Ovary (tissue), 9 donors: ENCODE data around the gene TRAK1. TPM values are rescaled to one million over a fixed set of nuclear protein-coding genes. Genes with fewer than 3 reads are reported as not detected.

ENCODE experiments used
- DNase-seq, 5 donors: peaks; one replicate each; pipeline ENCODE4 v3.0.0-alpha.2; 2019 to 2020
- H3K27ac ChIP-seq, 2 donors: fragments of 200-600 bp; one replicate each; pipeline versions ENCODE4 v1.5.1 to v1.8.0; 2019 to 2022
- H3K27me3 ChIP-seq: fragments of 200-600 bp; one replicate; pipeline ENCODE4 v1.8.0; 2022
- H3K36me3 ChIP-seq: fragments of 200-600 bp; sonication (generic); one replicate; pipeline ENCODE4 v1.5.1; 2019
- H3K4me1 ChIP-seq: one replicate; pipeline ENCODE4 v1.8.1; 2013; ENCODE audit warnings: mild to moderate bottlenecking, moderate library complexity; ENCODE audit not compliant: insufficient read depth
- H3K4me3 ChIP-seq: fragments of 200-600 bp; sonication (generic); one replicate; pipeline ENCODE4 v1.5.1; 2017
- H3K9me3 ChIP-seq, 2 donors: fragments of 200-600 bp in 1 of 2; sonication (generic) in 1 of 2; one replicate each; pipeline versions ENCODE4 v1.5.1 to v1.8.1; 2013 to 2019; ENCODE audit warnings: mild to moderate bottlenecking in 1 of 2, moderate library complexity in 1 of 2
- CTCF ChIP-seq, 3 donors: fragments of 450-650 bp in 2 of 3; fragments of 200-600 bp in 1 of 3; IDR thresholded peaks; one replicate each; pipeline versions ENCODE4 v1.5.1 to v1.8.0; 2016 to 2022; ENCODE audit warnings: antibody characterized with exemption in 3 of 3, mild to moderate bottlenecking in 1 of 3
- EP300 ChIP-seq: sonication (generic); formaldehyde crosslinking; IDR thresholded peaks from one replicate; pipeline ENCODE4 v1.6.1; 2017; ENCODE audit warnings: antibody characterized with exemption
- POLR2A ChIP-seq: fragments of 450-650 bp; IDR thresholded peaks from one replicate; pipeline ENCODE4 v1.6.1; 2017; ENCODE audit warnings: antibody characterized with exemption, mild to moderate bottlenecking, moderate library complexity
- WGBS, 3 donors: extraction: QIAGEN DNeasy Blood & Tissue Kit in 1 of 3; methylation state at CpG; one replicate each; pipeline versions ENCODE4 v1.1.5 to v1.1.7; 2013 to 2017; 5-methylcytosine and 5-hydroxymethylcytosine counted together
- intact Hi-C, 4 donors: fragments of 100-400 bp; cut with DNase I; formaldehyde crosslinking; loops; one replicate each; pipeline versions ENCODE4 v1.11.0 to v1.15.1; 2022 to 2023
- polyA plus RNA-seq, 2 donors: library from polyadenylated mRNA; stranded (reverse); fragments of 200-250 nt in 1 of 2; fragments of 350-450 nt in 1 of 2; fragmentation: Illumina TruSeq in 1 of 2; extraction: RNeasy Lipid Tissue Mini Kit (QIAGEN cat#74804) in 1 of 2; gene quantifications; one replicate each; pipeline ENCODE4 v1.2.3, GENCODE V29; 2013 to 2014
- total RNA-seq, 7 donors: library from RNA; depleted of rRNA in 2 of 7; stranded (reverse); fragments of >200 nt in 2 of 7; fragmentation: NEBNext Ultra II Directional in 3 of 7; extraction: Animal tissue kit (Norgen Biotek cat#: 25700) in 3 of 7; gene quantifications; one replicate each; pipeline versions ENCODE4 v1.1.0 to v1.2.4, GENCODE V29; 2016 to 2023
- donor health status: DM: no; HTN: no; CAD: no; lungs with moderate emphysema.
- donor health status: DM: no; HTN: no; CAD: no.
- donor health status: Bipolar disorder and iron deficiency.
- donor health status: DM: yes; HTN: yes; CAD: no.
- donor health status: DM: no; HTN: no; CAD: no.
- donor health status: DM: yes; HTN: yes; CAD: no.

Gene TRAK1
- total and polyA plus RNA-seq, 9 donors, result 7.1 to 17.7 (median 14.9) TPM

- no peaks in the 10 kb centered on the region for H3K36me3 ChIP-seq
- H3K4me1 ChIP-seq, result no peaks in the 10 kb centered on the region
- H3K27me3 ChIP-seq, result no peaks in the 10 kb centered on the region
- no peak for TF ChIP-seq POLR2A
- TF ChIP-seq CTCF (IDR thresholded peaks at IDR 0.05), result no peak
- no peak for TF ChIP-seq EP300
- no peaks in the 10 kb centered on the region for H3K9me3 ChIP-seq
- H3K4me3 ChIP-seq, result no peak overlapping the region
- no peak for DNase-seq
- intact Hi-C loops, result loop anchor here in 1 of 4 donors (10.0 kb wide), 1 partner anchor 300 kb away; no protein-coding TSS in a partner anchor
- 97 to 99% (median 98%) methylated on average over 2 of the region's 2 CpGs for WGBS, 3 donors
- H3K27ac ChIP-seq, result no peak overlapping the region
Observed at GRCh38 chr3:42204867-42205599, 113.9 kb downstream of the TRAK1 start.

DNA sequence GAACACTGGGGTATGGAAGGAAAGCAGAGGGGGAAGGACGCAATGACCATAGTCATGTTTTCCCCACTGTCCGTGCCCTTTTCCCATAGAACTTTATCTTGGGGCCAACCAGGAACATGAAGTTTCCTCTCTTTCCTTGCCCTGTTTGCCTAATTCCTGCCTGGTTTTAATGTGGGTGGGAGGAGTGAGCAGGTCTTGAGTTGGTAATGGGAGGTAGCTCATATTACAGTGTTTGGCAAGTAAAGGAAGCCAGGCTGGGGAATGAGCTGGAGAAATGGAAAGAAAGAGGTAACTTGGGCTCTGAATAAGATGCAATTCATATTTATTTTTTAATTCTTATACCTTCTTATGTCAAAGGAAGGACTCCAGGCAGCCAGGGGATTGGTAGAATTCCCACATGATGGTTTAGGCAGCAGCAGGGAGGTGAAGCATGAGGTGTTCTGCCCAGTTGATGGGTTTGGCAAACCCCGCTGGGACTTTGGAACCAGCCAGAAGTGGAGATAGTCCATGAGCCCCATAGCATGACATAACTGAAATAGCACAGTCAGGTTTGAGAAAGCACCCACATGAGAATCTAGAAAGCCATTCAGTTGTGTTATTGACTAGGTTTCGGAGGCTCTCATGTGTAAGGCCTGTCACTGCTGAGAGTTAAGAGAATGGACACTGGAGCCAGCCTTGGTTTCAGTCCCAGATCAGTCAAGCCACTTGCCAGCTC is 114.8 kb downstream of the TRAK1 start:
- no peak for DNase-seq
- TF ChIP-seq POLR2A, result no peak
- Histone ChIP-seq H3K4me1 (no peaks in the 10 kb centered on the region), H3K9me3 (no peaks in the 10 kb centered on the region), H3K4me3 (no peak overlapping the region), H3K36me3 (no peaks in the 10 kb centered on the region), H3K27me3 (no peaks in the 10 kb centered on the region), H3K27ac (no peak overlapping the region)
- intact Hi-C loops, result loop anchor here in 1 of 4 donors (10.0 kb wide), 1 partner anchor 301 kb away; no protein-coding TSS in a partner anchor
- WGBS, 3 donors, result 92 to 96% (median 93%) methylated on average over 4 of the region's 4 CpGs

GRCh38 chr3:42209917-42210316 is 118.8 kb downstream of the TRAK1 start:
- DNase-seq, result peak in 1 of 5 donors; percentile 15
- 31 to 44% (median 38%) methylated on average over 12 of the region's 12 CpGs for WGBS, 3 donors
- no peak for TF ChIP-seq CTCF (IDR thresholded peaks at IDR 0.05)
- no peak for TF ChIP-seq POLR2A
- no peak for TF ChIP-seq EP300
- no peak overlapping the region for H3K27ac ChIP-seq
- no peaks in the 10 kb centered on the region for H3K4me1 ChIP-seq
- H3K27me3 ChIP-seq, result no peaks in the 10 kb centered on the region
- H3K4me3 ChIP-seq, result no peak overlapping the region
- H3K9me3 ChIP-seq, result no peaks in the 10 kb centered on the region
- no peaks in the 10 kb centered on the region for H3K36me3 ChIP-seq
- intact Hi-C loops, result loop anchor here in 1 of 4 donors (10.0 kb wide), 1 partner anchor 305 kb away; no protein-coding TSS in a partner anchor

GRCh38 chr3:42210726-42211125 is 119.6 kb downstream of the TRAK1 start:
- intact Hi-C loops, result no loop called here

More at GRCh38 chr3:42210726-42211125, 119.6 kb downstream of the TRAK1 start:
- H3K4me1 ChIP-seq, result no peaks in the 10 kb centered on the region
- no peaks in the 10 kb centered on the region for H3K36me3 ChIP-seq
- WGBS, 3 donors, result 61 to 92% (median 88%) methylated on average over 2 of the region's 2 CpGs
- H3K4me3 ChIP-seq, result no peak overlapping the region
- no peaks in the 10 kb centered on the region for H3K9me3 ChIP-seq
- no peaks in the 10 kb centered on the region for H3K27me3 ChIP-seq
- no peak for DNase-seq
- H3K27ac ChIP-seq, result no peak overlapping the region
- no peak for TF ChIP-seq POLR2A
- TF ChIP-seq CTCF (IDR thresholded peaks at IDR 0.05), result no peak
- TF ChIP-seq EP300, result no peak
